H9 (cell line): ENCODE measurements around the gene MISP3. TPM values are rescaled to one million over a fixed set of nuclear protein-coding genes. Genes with fewer than 3 reads are reported as not detected.

ENCODE experiments used
- DNase-seq: peaks from one replicate; pipeline ENCODE4 v3.0.0-alpha.2; 2017
- H2AFZ ChIP-seq: one replicate; pipeline ENCODE4 v1.6.1; 2013; ENCODE audit warnings: mild to moderate bottlenecking, low read length, control low read depth, moderate library complexity
- H2AK5ac ChIP-seq: 2 replicates; pipeline ENCODE4 v1.6.1; 2013; ENCODE audit warnings: low read length, control low read depth, mixed read lengths; ENCODE audit not compliant: insufficient read length
- H2BK120ac ChIP-seq: one replicate; pipeline ENCODE4 v1.6.1; 2013; ENCODE audit warnings: low read depth, mild to moderate bottlenecking, low read length, control low read depth, inconsistent platforms; ENCODE audit not compliant: poor library complexity, severe bottlenecking
- H2BK12ac ChIP-seq: 2 replicates; pipeline ENCODE4 v1.6.1; 2013; ENCODE audit warnings: low read length, control low read depth, mixed read lengths, low read depth; ENCODE audit not compliant: insufficient read length
- H2BK15ac ChIP-seq: 2 replicates; pipeline ENCODE4 v1.6.1; 2013; ENCODE audit warnings: low read depth, low read length, control low read depth
- H2BK20ac ChIP-seq: one replicate; pipeline ENCODE4 v1.6.1; 2013; ENCODE audit warnings: low read depth, mild to moderate bottlenecking, low read length, control low read depth, inconsistent platforms; ENCODE audit not compliant: poor library complexity, severe bottlenecking
- H2BK5ac ChIP-seq: 2 replicates; pipeline ENCODE4 v1.6.1; 2013; ENCODE audit warnings: low read length, control low read depth, mixed read lengths; ENCODE audit not compliant: insufficient read length
- H3K14ac ChIP-seq: 2 replicates; pipeline ENCODE4 v1.6.1; 2013; ENCODE audit warnings: low read length, control low read depth; ENCODE audit not compliant: insufficient read depth
- H3K18ac ChIP-seq: 2 replicates; pipeline ENCODE4 v1.6.1; 2013; ENCODE audit warnings: low read depth, mild to moderate bottlenecking, mixed read lengths, low read length, control low read depth; ENCODE audit not compliant: insufficient read length
- H3K23ac ChIP-seq: 2 replicates; pipeline ENCODE4 v1.6.1; 2013; ENCODE audit warnings: low read length, control low read depth, mixed read lengths, low read depth; ENCODE audit not compliant: insufficient read length
- H3K23me2 ChIP-seq: 2 replicates; pipeline ENCODE4 v1.6.1; 2013; ENCODE audit warnings: low read depth, mild to moderate bottlenecking, mixed read lengths, low read length, control low read depth; ENCODE audit not compliant: insufficient read length, poor library complexity, severe bottlenecking
- H3K27ac ChIP-seq: 2 replicates; pipeline ENCODE4 v1.5.1; 2013; ENCODE audit warnings: low read length, control low read depth, mixed read lengths, low read depth; ENCODE audit not compliant: insufficient read length
- H3K27me3 ChIP-seq: 2 replicates; pipeline ENCODE4 v1.6.1; 2013; ENCODE audit warnings: low read length, control low read depth, inconsistent platforms; ENCODE audit not compliant: insufficient read depth
- H3K4ac ChIP-seq: 2 replicates; pipeline ENCODE4 v1.6.1; 2013; ENCODE audit warnings: low read depth, mild to moderate bottlenecking, control low read depth, inconsistent platforms, low read length, moderate library complexity
- H3K4me1 ChIP-seq: 2 replicates; pipeline ENCODE4 v1.6.1; 2013; ENCODE audit warnings: low read length, control low read depth, inconsistent platforms; ENCODE audit not compliant: insufficient read depth
- H3K4me2 ChIP-seq: 2 replicates; pipeline ENCODE4 v1.6.1; 2013; ENCODE audit warnings: low read length, control low read depth, mixed read lengths; ENCODE audit not compliant: insufficient read length, insufficient read depth
- H3K56ac ChIP-seq: 2 replicates; pipeline ENCODE4 v1.6.1; 2013; ENCODE audit warnings: low read depth, mild to moderate bottlenecking, mixed read lengths, low read length, control low read depth; ENCODE audit not compliant: insufficient read length
- H3K79me1 ChIP-seq: 2 replicates; pipeline ENCODE4 v1.6.1; 2013; ENCODE audit warnings: low read depth, mild to moderate bottlenecking, moderate library complexity, low read length, control low read depth, inconsistent platforms; ENCODE audit not compliant: insufficient read depth, poor library complexity, severe bottlenecking
- H3K79me2 ChIP-seq: 2 replicates; pipeline ENCODE4 v1.6.1; 2013; ENCODE audit warnings: low read length, control low read depth, inconsistent platforms; ENCODE audit not compliant: insufficient read depth
- H3K9ac ChIP-seq: 2 replicates; pipeline ENCODE4 v1.6.1; 2013; ENCODE audit warnings: low read length, control low read depth, mixed read lengths; ENCODE audit not compliant: insufficient read length; ENCODE audit errors: extremely low read depth
- H3K9me3 ChIP-seq: one replicate; pipeline ENCODE4 v1.6.1; 2013; ENCODE audit warnings: low read depth, low read length, inconsistent platforms; ENCODE audit not compliant: control insufficient read depth
- H3T11ph ChIP-seq: one replicate; pipeline ENCODE4 v1.6.1; 2013; ENCODE audit warnings: mild to moderate bottlenecking, low read length, control low read depth, inconsistent platforms
- H4K20me1 ChIP-seq: one replicate; pipeline ENCODE4 v1.6.1; 2013; ENCODE audit not compliant: control insufficient read depth, insufficient read length, insufficient read depth
- H4K5ac ChIP-seq: 2 replicates; pipeline ENCODE4 v1.6.1; 2013; ENCODE audit warnings: low read depth, mild to moderate bottlenecking, mixed read lengths, low read length, control low read depth; ENCODE audit not compliant: insufficient read length
- H4K8ac ChIP-seq: replicated peaks from 2 replicates; pipeline ENCODE4 v1.6.1; 2013; ENCODE audit warnings: low read length, control low read depth, mixed read lengths, low read depth; ENCODE audit not compliant: insufficient read length
- H4K91ac ChIP-seq: 2 replicates; pipeline ENCODE4 v1.6.1; 2013; ENCODE audit warnings: low read depth, mild to moderate bottlenecking, moderate library complexity, mixed read lengths, low read length, control low read depth; ENCODE audit not compliant: insufficient read length
- H3K27ac Mint-ChIP-seq, 3 experiments: 2 replicates in 2 of 3; 3 replicates in 1 of 3; pipeline ENCODE4 v1.8.0; 2020 to 2021; ENCODE audit warnings: mixed read lengths in 3 of 3, mild to moderate bottlenecking in 1 of 3, moderate library complexity in 1 of 3
- H3K27me3 Mint-ChIP-seq: 2 replicates; pipeline ENCODE4 v1.8.0; 2021; ENCODE audit warnings: low read depth, mild to moderate bottlenecking, moderate library complexity, mixed read lengths
- H3K36me3 Mint-ChIP-seq, 3 experiments: 2 replicates in 2 of 3; 3 replicates in 1 of 3; pipeline ENCODE4 v1.8.0; 2020 to 2021; ENCODE audit warnings: low read depth in 3 of 3, mixed read lengths in 3 of 3; ENCODE audit not compliant: insufficient read depth in 1 of 3
- H3K4me1 Mint-ChIP-seq, 2 experiments: 2 replicates each; pipeline ENCODE4 v1.8.0; 2020; ENCODE audit warnings: mixed read lengths in 2 of 2
- H3K4me3 Mint-ChIP-seq, 2 experiments: 2 replicates in 1 of 2; 3 replicates in 1 of 2; pipeline ENCODE4 v1.8.0; 2020 to 2021; ENCODE audit warnings: mild to moderate bottlenecking in 2 of 2, mixed read lengths in 2 of 2, moderate library complexity in 1 of 2
- H3K9me3 Mint-ChIP-seq, 2 experiments: 2 replicates in 1 of 2; 3 replicates in 1 of 2; pipeline ENCODE4 v1.8.0; 2020; ENCODE audit warnings: mild to moderate bottlenecking in 2 of 2, mixed read lengths in 2 of 2, moderate library complexity in 1 of 2
- WGBS: extraction: QIAGEN DNeasy Blood & Tissue Kit; methylation state at CpG from one replicate; pipeline ENCODE4 v1.1.7; 2013; ENCODE audit warnings: missing lambda C conversion rate, low lambda C conversion rate, mixed read lengths; ENCODE audit not compliant: insufficient read length; ENCODE audit errors: extremely low coverage; 5-methylcytosine and 5-hydroxymethylcytosine counted together
- total RNA-seq: library from RNA; stranded (reverse); gene quantifications from 2 replicates; pipeline ENCODE4 v1.2.1, GENCODE V29; 2021
- TF ChIP-seq, protein P1 (sequence below): fragments of 200-600 bp; sonication (generic); conservative IDR thresholded peaks from 3 replicates; pipeline ENCODE4 v1.8.0; 2021; ENCODE audit warnings: antibody characterized with exemption, mild to moderate bottlenecking

The MISP3 gene
- total RNA-seq, 1 experiment from 2014 or later, result 0.26 TPM

DNA sequence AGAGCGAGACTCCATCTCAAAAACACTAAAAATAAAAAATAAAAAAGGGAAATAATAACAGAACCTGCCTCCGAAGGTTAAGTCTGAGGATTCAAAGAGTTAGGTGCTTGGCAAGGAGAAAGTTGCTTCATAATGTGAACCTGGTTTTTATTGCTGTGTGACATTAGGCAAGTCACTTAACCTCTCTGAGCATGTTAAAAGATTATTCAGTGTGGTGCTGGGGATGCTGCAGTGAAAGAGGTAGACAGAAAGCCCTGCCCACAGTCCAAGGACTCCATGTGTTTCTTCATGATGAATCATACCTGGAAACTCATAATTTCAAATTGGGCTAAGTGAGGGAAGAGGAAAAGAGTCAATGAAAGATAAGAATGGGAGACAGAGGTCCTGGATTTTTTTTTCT is 38.6 kb upstream of the MISP3 start:
- H3K27me3 ChIP-seq, result no peaks in the 10 kb centered on the region
- DNase-seq, result no peak
- Mint-ChIP-seq H3K27me3 (peaks cover 21% of the 10 kb centered on the region), H3K36me3 (no peaks in the 10 kb centered on the region; a peak in 1 of 7 replicates), H3K4me3 (no peak overlapping the region), H3K9me3 (no peaks in the 10 kb centered on the region), H3K4me1 (peaks cover 4 to 8% of the 10 kb centered on the region in 2 experiments; a peak in 3 of 4 replicates), H3K27ac (no peak overlapping the region)
- H3K9me3 ChIP-seq, result no peaks in the 10 kb centered on the region
- no peaks in the 10 kb centered on the region for H4K20me1 ChIP-seq
- H4K8ac ChIP-seq, result no peak overlapping the region
- H3T11ph ChIP-seq, result no peak overlapping the region
- TF ChIP-seq, protein P1, sequence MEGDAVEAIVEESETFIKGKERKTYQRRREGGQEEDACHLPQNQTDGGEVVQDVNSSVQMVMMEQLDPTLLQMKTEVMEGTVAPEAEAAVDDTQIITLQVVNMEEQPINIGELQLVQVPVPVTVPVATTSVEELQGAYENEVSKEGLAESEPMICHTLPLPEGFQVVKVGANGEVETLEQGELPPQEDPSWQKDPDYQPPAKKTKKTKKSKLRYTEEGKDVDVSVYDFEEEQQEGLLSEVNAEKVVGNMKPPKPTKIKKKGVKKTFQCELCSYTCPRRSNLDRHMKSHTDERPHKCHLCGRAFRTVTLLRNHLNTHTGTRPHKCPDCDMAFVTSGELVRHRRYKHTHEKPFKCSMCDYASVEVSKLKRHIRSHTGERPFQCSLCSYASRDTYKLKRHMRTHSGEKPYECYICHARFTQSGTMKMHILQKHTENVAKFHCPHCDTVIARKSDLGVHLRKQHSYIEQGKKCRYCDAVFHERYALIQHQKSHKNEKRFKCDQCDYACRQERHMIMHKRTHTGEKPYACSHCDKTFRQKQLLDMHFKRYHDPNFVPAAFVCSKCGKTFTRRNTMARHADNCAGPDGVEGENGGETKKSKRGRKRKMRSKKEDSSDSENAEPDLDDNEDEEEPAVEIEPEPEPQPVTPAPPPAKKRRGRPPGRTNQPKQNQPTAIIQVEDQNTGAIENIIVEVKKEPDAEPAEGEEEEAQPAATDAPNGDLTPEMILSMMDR, result no peak
- no peak overlapping the region for H2BK20ac ChIP-seq
- no peak overlapping the region for H3K27ac ChIP-seq
- H3K23ac ChIP-seq, result no peak overlapping the region
- H3K79me2 ChIP-seq, result no peaks in the 10 kb centered on the region
- no peak overlapping the region for H2AFZ ChIP-seq
- no peak overlapping the region for H3K14ac ChIP-seq
- H2BK15ac ChIP-seq, result no peak overlapping the region
- H3K9ac ChIP-seq, result no peak overlapping the region
- H2AK5ac ChIP-seq, result no peak overlapping the region
- peaks cover 13% of the 10 kb centered on the region for H3K23me2 ChIP-seq
- no peak overlapping the region for H2BK120ac ChIP-seq
- H4K5ac ChIP-seq, result no peak overlapping the region
- H3K79me1 ChIP-seq, result no peaks in the 10 kb centered on the region
- H3K4ac ChIP-seq, result no peak overlapping the region
- no peaks in the 10 kb centered on the region for H3K4me1 ChIP-seq
- H3K18ac ChIP-seq, result no peak overlapping the region
- WGBS, result no CpG with 5 or more reads among the region's 2 CpGs
- H4K91ac ChIP-seq, result no peak overlapping the region
- no peak overlapping the region for H3K4me2 ChIP-seq
- H2BK12ac ChIP-seq, result no peak overlapping the region
- no peak overlapping the region for H3K56ac ChIP-seq
- no peak overlapping the region for H2BK5ac ChIP-seq
